ENCODE results near the gene IL34. TPM values are rescaled to one million over a fixed set of nuclear protein-coding genes. Genes with fewer than 3 reads are reported as not detected.

Gene IL34
- total and polyA plus RNA-seq, 2 of the 13 experiments (the other 11 are each of a cell fraction or from before 2014, with no cell fraction given): 1.2 to 1.3 TPM

GRCh38 chr16:70685061-70685937 lies 38.9 kb downstream of the IL34 start (continued):
- TF ChIP-seq ZNF619 (CRISPR knock-in tag; IDR thresholded peaks at IDR 0.05): no peak
- TF ChIP-seq REPIN1 (CRISPR knock-in tag; IDR thresholded peaks at IDR 0.05; ENCODE audit: borderline replicate concordance, low read depth): no peak
- TF ChIP-seq ZNF441 (CRISPR knock-in tag; IDR thresholded peaks at IDR 0.05; ENCODE audit: borderline replicate concordance): no peak
- peak; percentile 17; the same call in 1 of the 2 replicates for TF ChIP-seq HDAC1 (CRISPR knock-in tag; IDR thresholded peaks at IDR 0.05)
- no peak for TF ChIP-seq NCOA1 (CRISPR knock-in tag; IDR thresholded peaks at IDR 0.05)
- no peak for TF ChIP-seq ZEB1 (IDR thresholded peaks at IDR 0.05; ENCODE audit: insufficient replicate concordance, low read depth)
- no peak for TF ChIP-seq GABPA (IDR thresholded peaks at IDR 0.05; ENCODE audit: low read depth, low read length)
- no peak for TF ChIP-seq GABPA (CRISPR knock-in tag; IDR thresholded peaks at IDR 0.05; ENCODE audit: low read depth)
- TF ChIP-seq TGIF2 (CRISPR knock-in tag; IDR thresholded peaks at IDR 0.05): peak; percentile 38; the same call in 1 of the 2 replicates
- TF ChIP-seq, protein P1, sequence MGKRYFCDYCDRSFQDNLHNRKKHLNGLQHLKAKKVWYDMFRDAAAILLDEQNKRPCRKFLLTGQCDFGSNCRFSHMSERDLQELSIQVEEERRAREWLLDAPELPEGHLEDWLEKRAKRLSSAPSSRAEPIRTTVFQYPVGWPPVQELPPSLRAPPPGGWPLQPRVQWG (CRISPR knock-in tag; IDR thresholded peaks at IDR 0.05; ENCODE audit: borderline replicate concordance, low read depth): no peak
- TF ChIP-seq ZNF552 (CRISPR knock-in tag; IDR thresholded peaks at IDR 0.05; ENCODE audit: borderline replicate concordance): no peak
- peak; percentile 21; the same call in 1 of the 2 replicates for TF ChIP-seq ZNF687 (CRISPR knock-in tag; IDR thresholded peaks at IDR 0.05)
- TF ChIP-seq ZNF33B (CRISPR knock-in tag; IDR thresholded peaks at IDR 0.05): no peak
- TF ChIP-seq TBL1XR1 (IDR thresholded peaks at IDR 0.05; ENCODE audit: borderline replicate concordance, low read length, partially characterized antibody): no peak
- TF ChIP-seq BORCS8-MEF2B (CRISPR knock-in tag; IDR thresholded peaks at IDR 0.05): no peak
- TF ChIP-seq NFYB (CRISPR knock-in tag; IDR thresholded peaks at IDR 0.05): no peak
- no peak for TF ChIP-seq ZNF788 (CRISPR knock-in tag; IDR thresholded peaks at IDR 0.05; ENCODE audit: borderline replicate concordance)
- no peak for TF ChIP-seq ARID5B (CRISPR knock-in tag; IDR thresholded peaks at IDR 0.05)
- TF ChIP-seq ZNF549 (CRISPR knock-in tag; IDR thresholded peaks at IDR 0.05): no peak
- TF ChIP-seq GATAD2A (CRISPR knock-in tag; IDR thresholded peaks at IDR 0.05): no peak
- no peak for TF ChIP-seq NONO (IDR thresholded peaks at IDR 0.05)
- TF ChIP-seq NONO (CRISPR knock-in tag; conservative IDR thresholded peaks at IDR 0.05): no peak; the same call in 1 of the 2 replicates
- no peak for TF ChIP-seq FOXP1 (IDR thresholded peaks at IDR 0.05)
- no peak for TF ChIP-seq FOXP1 (CRISPR knock-in tag; IDR thresholded peaks at IDR 0.05)
